ENCODE data around the gene DHX9. TPM values are rescaled to one million over a fixed set of nuclear protein-coding genes. Genes with fewer than 3 reads are reported as not detected.

DHX9 gene
- total and polyA plus RNA-seq, 9 of the 15 experiments (the other 6 are each of a cell fraction or from before 2014, with no cell fraction given), result 100 to 409 (median 294) TPM

DNA sequence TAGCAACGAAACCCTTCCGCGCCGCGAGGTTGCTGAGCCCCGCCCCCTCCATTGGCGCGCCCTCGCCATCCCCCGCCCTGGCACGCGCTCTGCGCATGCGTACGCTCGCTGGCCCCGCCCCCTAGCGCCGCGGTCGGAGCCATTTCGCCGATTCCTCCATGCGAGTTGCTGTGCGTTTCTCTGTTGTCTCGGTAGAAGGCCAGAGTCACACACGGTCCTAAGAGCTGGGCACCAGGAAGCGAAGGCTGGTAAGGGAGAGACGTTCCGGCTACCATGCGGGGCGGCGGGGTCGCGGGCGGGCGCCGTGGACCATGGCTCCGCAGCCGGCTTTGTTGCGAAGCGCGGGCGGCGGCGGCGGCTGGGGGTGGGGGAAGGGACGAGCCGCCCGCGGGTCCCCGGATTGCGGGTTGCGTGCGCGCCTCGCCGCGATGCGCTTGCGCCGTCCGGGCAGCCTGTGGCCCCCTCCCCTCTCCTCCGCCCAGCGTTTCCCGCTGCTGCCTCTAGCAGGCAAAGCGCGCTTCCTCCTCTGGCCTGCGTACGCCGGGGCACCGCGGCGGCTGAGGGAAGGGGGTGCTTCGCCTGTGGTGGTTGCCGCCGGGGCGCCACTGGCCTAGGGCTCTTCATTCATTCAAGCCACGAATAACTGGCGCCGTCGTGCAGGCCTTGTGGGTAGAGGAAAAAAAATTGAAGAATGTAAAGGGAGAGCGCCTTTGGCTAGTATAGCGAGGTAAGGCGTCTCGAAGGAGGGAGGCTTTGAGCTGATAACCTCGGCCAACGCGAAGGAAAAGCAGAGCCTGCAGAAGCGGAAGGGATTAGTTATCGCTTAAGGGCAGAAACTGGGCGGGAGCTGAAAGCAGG lies at the start of gene DHX9 (continued):
- no peak for TF ChIP-seq SETDB1 (IDR thresholded peaks at IDR 0.05; ENCODE audit: low read length)
- TF ChIP-seq, protein P1, sequence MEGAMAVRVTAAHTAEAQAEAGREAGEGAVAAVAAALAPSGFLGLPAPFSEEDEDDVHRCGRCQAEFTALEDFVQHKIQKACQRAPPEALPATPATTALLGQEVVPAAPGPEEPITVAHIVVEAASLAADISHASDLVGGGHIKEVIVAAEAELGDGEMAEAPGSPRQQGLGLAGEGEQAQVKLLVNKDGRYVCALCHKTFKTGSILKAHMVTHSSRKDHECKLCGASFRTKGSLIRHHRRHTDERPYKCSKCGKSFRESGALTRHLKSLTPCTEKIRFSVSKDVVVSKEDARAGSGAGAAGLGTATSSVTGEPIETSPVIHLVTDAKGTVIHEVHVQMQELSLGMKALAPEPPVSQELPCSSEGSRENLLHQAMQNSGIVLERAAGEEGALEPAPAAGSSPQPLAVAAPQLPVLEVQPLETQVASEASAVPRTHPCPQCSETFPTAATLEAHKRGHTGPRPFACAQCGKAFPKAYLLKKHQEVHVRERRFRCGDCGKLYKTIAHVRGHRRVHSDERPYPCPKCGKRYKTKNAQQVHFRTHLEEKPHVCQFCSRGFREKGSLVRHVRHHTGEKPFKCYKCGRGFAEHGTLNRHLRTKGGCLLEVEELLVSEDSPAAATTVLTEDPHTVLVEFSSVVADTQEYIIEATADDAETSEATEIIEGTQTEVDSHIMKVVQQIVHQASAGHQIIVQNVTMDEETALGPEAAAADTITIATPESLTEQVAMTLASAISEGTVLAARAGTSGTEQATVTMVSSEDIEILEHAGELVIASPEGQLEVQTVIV (CRISPR knock-in tag; IDR thresholded peaks at IDR 0.05; ENCODE audit: borderline replicate concordance), result no peak
- TF ChIP-seq KLF6 (CRISPR knock-in tag; IDR thresholded peaks at IDR 0.05; ENCODE audit: borderline replicate concordance), result peak; percentile 16; the same call in 1 of the 2 replicates
- no peak; the same call in 1 of the 2 replicates for TF ChIP-seq JUND (IDR thresholded peaks at IDR 0.05; ENCODE audit: borderline replicate concordance, low read depth, low read length)
- TF ChIP-seq JUND (tag; IDR thresholded peaks at IDR 0.05; ENCODE audit: borderline replicate concordance, low read depth, low read length), result no peak; the same call in 2 of the 3 replicates
- peak; percentile 79; the same call in 1 of the 2 replicates for TF ChIP-seq GTF2F1 (IDR thresholded peaks at IDR 0.05; ENCODE audit: low read depth, low read length)
- TF ChIP-seq HIVEP1 (CRISPR knock-in tag; IDR thresholded peaks at IDR 0.05), result no peak
- peak; percentile 97; the same call in 1 of the 2 replicates for TF ChIP-seq ZC3H4 (CRISPR knock-in tag; IDR thresholded peaks at IDR 0.05; ENCODE audit: borderline replicate concordance)
- TF ChIP-seq HDAC3 (IDR thresholded peaks at IDR 0.05; ENCODE audit: borderline replicate concordance, partially characterized antibody), result peak; percentile 20
- peak; percentile 90 for TF ChIP-seq SMAD1 (IDR thresholded peaks at IDR 0.05; ENCODE audit: low read depth, low read length, partially characterized antibody)
- TF ChIP-seq, protein P2, sequence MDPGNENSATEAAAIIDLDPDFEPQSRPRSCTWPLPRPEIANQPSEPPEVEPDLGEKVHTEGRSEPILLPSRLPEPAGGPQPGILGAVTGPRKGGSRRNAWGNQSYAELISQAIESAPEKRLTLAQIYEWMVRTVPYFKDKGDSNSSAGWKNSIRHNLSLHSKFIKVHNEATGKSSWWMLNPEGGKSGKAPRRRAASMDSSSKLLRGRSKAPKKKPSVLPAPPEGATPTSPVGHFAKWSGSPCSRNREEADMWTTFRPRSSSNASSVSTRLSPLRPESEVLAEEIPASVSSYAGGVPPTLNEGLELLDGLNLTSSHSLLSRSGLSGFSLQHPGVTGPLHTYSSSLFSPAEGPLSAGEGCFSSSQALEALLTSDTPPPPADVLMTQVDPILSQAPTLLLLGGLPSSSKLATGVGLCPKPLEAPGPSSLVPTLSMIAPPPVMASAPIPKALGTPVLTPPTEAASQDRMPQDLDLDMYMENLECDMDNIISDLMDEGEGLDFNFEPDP (CRISPR knock-in tag; IDR thresholded peaks at IDR 0.05), result no peak
- TF ChIP-seq POLR2A (conservative IDR thresholded peaks at IDR 0.05), result peak; percentile 99
- 0 out of 2 replicates have a peak, but pooled peaks have one; percentile 2 for TF ChIP-seq CAMTA2 (CRISPR knock-in tag; conservative IDR thresholded peaks at IDR 0.05)
- no peak for TF ChIP-seq XRCC4 (IDR thresholded peaks at IDR 0.05; ENCODE audit: extremely low read depth, insufficient read depth, insufficient read length)
- TF ChIP-seq PPARD (CRISPR knock-in tag; IDR thresholded peaks at IDR 0.05), result no peak
- TF ChIP-seq MYBL2 (IDR thresholded peaks at IDR 0.05; ENCODE audit: low read depth), result no peak
- TF ChIP-seq MYBL2 (CRISPR knock-in tag; IDR thresholded peaks at IDR 0.05; ENCODE audit: borderline replicate concordance), result no peak
- peak; percentile 93 for TF ChIP-seq SMARCE1 (IDR thresholded peaks at IDR 0.05)
- TF ChIP-seq ARID1B (IDR thresholded peaks at IDR 0.05), result peak; percentile 96
- TF ChIP-seq SP1 (CRISPR knock-in tag; IDR thresholded peaks at IDR 0.05), result peak; percentile 73; the same call in 1 of the 2 replicates
- no peak for TF ChIP-seq ZNF57 (CRISPR knock-in tag; IDR thresholded peaks at IDR 0.05)
- no peak for TF ChIP-seq NFIX (CRISPR knock-in tag; IDR thresholded peaks at IDR 0.05; ENCODE audit: low read depth)
- TF ChIP-seq TCF7L2 (IDR thresholded peaks at IDR 0.05; ENCODE audit: low read depth, low read length), result 0 out of 2 replicates have a peak, but pooled peaks have one; percentile 30
- TF ChIP-seq MTA1 (IDR thresholded peaks at IDR 0.05; ENCODE audit: borderline replicate concordance), result 0 out of 2 replicates have a peak, but pooled peaks have one; percentile 55
- no peak for TF ChIP-seq SAFB (IDR thresholded peaks at IDR 0.05; ENCODE audit: borderline replicate concordance, low read depth, low read length)
- no peak for TF ChIP-seq NFYB (IDR thresholded peaks at IDR 0.05; ENCODE audit: extremely low read depth, insufficient read length)
- peak in 1 of 2 experiments; percentile 59; a peak in 2 of 4 replicates for TF ChIP-seq TEAD1 (CRISPR knock-in tag; IDR thresholded peaks at IDR 0.05)

Measured in K562 (cell line).